K562 (cell line): ENCODE measurements around the gene PASD1. TPM values are rescaled to one million over a fixed set of nuclear protein-coding genes. Genes with fewer than 3 reads are reported as not detected.

ENCODE experiments used
- ATAC-seq: fragments of 200-7000 bp; cut with Tn5 transposase; 3 replicates; pipeline ENCODE4 v1.9.1; 2020; ENCODE audit warnings: moderate library complexity
- BruUV-seq: library from RNA; stranded (reverse); fragments of 400-500 nt; replicated peaks from 2 replicates; lab custom pipeline; 2021; lab: Mats Ljungman, UMichigan
- CTCF ChIA-PET: fragments of 300-600 bp; formaldehyde crosslinking; extraction: SDS; loops from one replicate; lab custom pipeline; 2021; ENCODE audit warnings: low intra/inter-chr PET ratio; lab: Yijun Ruan, JAX
- POLR2A ChIA-PET: fragments of 300-600, 350-650 bp; sonication (Branson Sonifier 250); formaldehyde crosslinking; extraction: SDS; loops from one replicate; lab custom pipeline; 2021; ENCODE audit warnings: antibody characterized with exemption, inconsistent platforms; lab: Yijun Ruan, JAX
- DNase-seq, 4 experiments: peaks; one replicate each; pipeline versions ENCODE4 v3.0.0 to v3.0.0-alpha.2; 2011 to 2018; ENCODE audit warnings: low spot score in 3 of 4, mixed read lengths in 3 of 4; ENCODE audit errors: extremely low read depth in 1 of 4
- FAIRE-seq: peaks from 2 replicates; lab custom pipeline; 2011; peaks lifted over from hg19 to GRCh38; lab: Jason Lieb, UNC
- H2AFZ ChIP-seq: 2 replicates; pipeline ENCODE4 v1.6.0; 2011; ENCODE audit warnings: low read depth, low read length, control low read depth, inconsistent platforms
- H3K27ac ChIP-seq: fragments of 200-600 bp; 3 replicates; pipeline ENCODE4 v1.8.0; 2011; ENCODE audit warnings: low read depth, mild to moderate bottlenecking, control low read depth, inconsistent platforms, low read length, moderate library complexity, mixed read lengths; ENCODE audit errors: extremely low read depth
- H3K27me3 ChIP-seq, 2 experiments: fragments of 300-600 bp in 1 of 2; 2 replicates in 1 of 2; 3 replicates in 1 of 2; pipeline versions ENCODE4 v1.6.0 to v1.8.0; 2011; ENCODE audit warnings: inconsistent platforms in 2 of 2, low read length in 2 of 2, mild to moderate bottlenecking in 1 of 2, mixed read lengths in 1 of 2, moderate library complexity in 1 of 2; ENCODE audit not compliant: control insufficient read depth in 2 of 2, insufficient read depth in 2 of 2
- H3K36me3 ChIP-seq: fragments of 300-600 bp; 3 replicates; pipeline ENCODE4 v1.8.0; 2011; ENCODE audit warnings: mild to moderate bottlenecking, low read length, inconsistent platforms; ENCODE audit not compliant: control insufficient read depth, insufficient read depth
- H3K4me1 ChIP-seq, 2 experiments: fragments of 200-600 bp in 1 of 2; replicated peaks in 1 of 2; 2 replicates in 1 of 2; 3 replicates in 1 of 2; pipeline versions ENCODE4 v1.5.1 to v1.8.0; 2011; ENCODE audit warnings: inconsistent platforms in 2 of 2, low read length in 2 of 2, mild to moderate bottlenecking in 1 of 2, mixed read lengths in 1 of 2, moderate library complexity in 1 of 2; ENCODE audit not compliant: control insufficient read depth in 2 of 2, insufficient read depth in 2 of 2
- H3K4me2 ChIP-seq: 2 replicates; pipeline ENCODE4 v1.6.1; 2011; ENCODE audit warnings: low read length, control low read depth, inconsistent platforms, mixed read lengths; ENCODE audit not compliant: insufficient read depth
- H3K4me3 ChIP-seq: fragments of 200-600 bp; sonication (generic), shearing (Covaris generic); 2 replicates; pipeline ENCODE4 v1.5.1; 2016; ENCODE audit warnings: control low read depth, inconsistent platforms
- H3K79me2 ChIP-seq: fragments of 200-600 bp; 3 replicates; pipeline ENCODE4 v1.8.0; 2011; ENCODE audit warnings: low read length, inconsistent platforms; ENCODE audit not compliant: control insufficient read depth, insufficient read depth
- H3K9ac ChIP-seq, 2 experiments: 2 replicates each; pipeline versions ENCODE4 v1.6.0 to v1.6.1; 2011; ENCODE audit warnings: low read depth in 2 of 2, low read length in 2 of 2, control low read depth in 1 of 2, inconsistent platforms in 1 of 2, mild to moderate bottlenecking in 1 of 2, mixed read lengths in 1 of 2; ENCODE audit not compliant: insufficient read depth in 1 of 2
- H3K9me1 ChIP-seq: one replicate; pipeline ENCODE4 v1.6.0; 2011; ENCODE audit warnings: inconsistent platforms, mild to moderate bottlenecking, low read length, moderate library complexity; ENCODE audit not compliant: control insufficient read depth, insufficient read depth
- H3K9me3 ChIP-seq: replicated peaks from 2 replicates; pipeline ENCODE4 v1.5.1; 2011; ENCODE audit warnings: low read depth, low read length, inconsistent platforms; ENCODE audit not compliant: control insufficient read depth, insufficient read depth
- H4K20me1 ChIP-seq: replicated peaks from 2 replicates; pipeline ENCODE4 v1.6.1; 2011; ENCODE audit warnings: low read length, inconsistent platforms, mixed read lengths; ENCODE audit not compliant: control insufficient read depth, insufficient read depth
- BMI1 ChIP-seq: fragments of 150-350 bp; IDR thresholded peaks from 2 replicates; pipeline ENCODE4 v1.6.1; 2014; ENCODE audit warnings: low read length
- KLF16 ChIP-seq: IDR thresholded peaks from 2 replicates; pipeline ENCODE4 v1.6.1; 2016; ENCODE audit warnings: antibody characterized with exemption
- MCM3 ChIP-seq: fragments of 450-650 bp; IDR thresholded peaks from 2 replicates; pipeline ENCODE4 v1.6.1; 2016
- MEF2D ChIP-seq: conservative IDR thresholded peaks from 2 replicates; pipeline ENCODE4 v1.6.1; 2016; ENCODE audit warnings: low read depth, missing genetic modification characterization, missing compliant biosample characterization
- NR2C1 ChIP-seq, 2 experiments: fragments of 450-650 bp; IDR thresholded peaks; 2 replicates each; pipeline ENCODE4 v1.6.1; 2017; ENCODE audit warnings: mild to moderate bottlenecking in 2 of 2, antibody characterized with exemption in 1 of 2, inconsistent platforms in 1 of 2, missing compliant biosample characterization in 1 of 2, missing genetic modification characterization in 1 of 2
- SMC3 ChIP-seq: conservative IDR thresholded peaks from 2 replicates; pipeline ENCODE4 v1.6.1; 2011; ENCODE audit warnings: low read depth, low read length, improper control_type of control experiment; ENCODE audit not compliant: insufficient read depth
- SUPT5H ChIP-seq: fragments of 450-650 bp; IDR thresholded peaks from 2 replicates; pipeline ENCODE4 v1.6.1; 2016
- WGBS: fragments of 100-300 bp; shearing (Covaris generic); methylation state at CpG from one replicate; pipeline ENCODE4 v1.1.6; 2016; ENCODE audit warnings: low coverage, mixed read lengths; ENCODE audit not compliant: insufficient coverage; ENCODE audit errors: missing lambda C conversion rate; 5-methylcytosine and 5-hydroxymethylcytosine counted together
- in situ Hi-C: fragments of 300-500 bp; cut with MboI; formaldehyde crosslinking; loops from 4 replicates; pipeline ENCODE4 v1.15.0; 2018; ENCODE audit warnings: inconsistent platforms, mixed read lengths
- intact Hi-C: fragments of 100-400 bp; cut with micrococcal nuclease; formaldehyde crosslinking; loops from 2 replicates; pipeline ENCODE4 v1.14.2; 2022
- polyA plus RNA-seq, 8 experiments: library from polyadenylated mRNA; depleted of rRNA in 4 of 8; stranded (reverse) in 5 of 8; unstranded in 3 of 8; fragments of >200 nt; fragmentation: Nextera tagmentation in 2 of 8; fragmentation: Illumina TruSeq in 1 of 8; extraction: Ambion mirVana in 2 of 8; extraction: Trizol in 1 of 8; gene quantifications; 2 replicates each; pipeline versions ENCODE4 v1.2.1 to v1.2.3, GENCODE V29; 2011 to 2014; ENCODE audit warnings: inconsistent platforms in 1 of 8, missing spikeins in 1 of 8
- total RNA-seq, 7 experiments: library from RNA; depleted of rRNA in 6 of 7; stranded (reverse); fragments of >200 nt in 6 of 7; fragmentation: Illumina TruSeq in 2 of 7; extraction: Trizol in 2 of 7; gene quantifications; 2 replicates each; pipeline versions ENCODE4 v1.2.1 to v1.2.3, GENCODE V29; 2011 to 2021; ENCODE audit warnings: low replicate concordance in 1 of 7
- TF ChIP-seq, protein P1 (sequence below): sonication (generic); formaldehyde crosslinking; IDR thresholded peaks from 2 replicates; pipeline ENCODE4 v1.8.1; 2022; ENCODE audit warnings: missing genetic modification reagents
- TF ChIP-seq, protein P2 (sequence below): sonication (generic); formaldehyde crosslinking; IDR thresholded peaks from 2 replicates; pipeline ENCODE4 v1.8.1; 2023; ENCODE audit warnings: missing genetic modification reagents, mild to moderate bottlenecking, borderline replicate concordance

Gene PASD1
- total and polyA plus RNA-seq, 9 of the 15 experiments (the other 6 are each of a cell fraction or from before 2014, with no cell fraction given), result 1.7 to 12.8 (median 9.6) TPM

DNA sequence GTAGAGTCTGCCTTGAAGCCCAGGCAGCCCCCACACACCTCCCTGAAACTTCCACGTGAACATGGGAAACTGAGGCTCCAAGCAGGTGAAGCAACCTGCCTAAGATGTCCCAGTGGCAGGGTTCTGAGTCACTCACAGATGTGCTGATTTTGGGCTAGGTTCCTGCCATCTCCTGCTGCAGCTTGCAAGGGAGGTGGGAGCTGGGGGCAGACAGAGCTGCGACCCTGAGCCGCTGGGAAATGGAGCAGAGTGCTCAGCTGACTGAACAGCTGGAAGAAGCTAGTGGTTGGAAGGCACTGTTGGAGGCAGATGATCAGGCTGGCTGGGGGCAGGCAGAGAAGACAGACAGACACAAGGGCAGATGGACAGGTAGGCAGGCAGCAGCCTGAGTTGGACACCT is 148.8 kb downstream of the PASD1 start:
- no TSS peak for BruUV-seq
- no peaks in the 10 kb centered on the region for H3K9me3 ChIP-seq
- FAIRE-seq (no peak), ATAC-seq (no peak), DNase-seq (no peak)
- no peak overlapping the region for H2AFZ ChIP-seq
- no peaks in the 10 kb centered on the region for H3K36me3 ChIP-seq
- H3K27ac ChIP-seq, result no peak overlapping the region
- TF ChIP-seq BMI1 (no peak), MCM3 (no peak), NR2C1 (IDR thresholded peaks at IDR 0.05) (no peak), NR2C1 (tag; IDR thresholded peaks at IDR 0.05) (no peak), MEF2D (tag) (no peak), SUPT5H (no peak)
- 0% methylated on average over 1 of the region's 3 CpGs for WGBS
- H3K4me1 ChIP-seq, result no peaks in the 10 kb centered on the region; a peak in 1 of 5 replicates
- no peaks in the 10 kb centered on the region for H4K20me1 ChIP-seq
- H3K27me3 ChIP-seq, result peaks cover 0 to 9% of the 10 kb centered on the region in 2 experiments; a peak in 3 of 5 replicates
- H3K4me3 ChIP-seq, result no peak overlapping the region
- intact Hi-C loops, result no loop called here
- ChIA-PET CTCF (no interaction called here), POLR2A (no interaction called here)
- H3K79me2 ChIP-seq, result no peaks in the 10 kb centered on the region
- no peak overlapping the region for H3K4me2 ChIP-seq
- peak overlapping the region in 1 of 2 experiments; percentile 52; a peak in 1 of 4 replicates for H3K9ac ChIP-seq
- in situ Hi-C loops, result no loop called here
- H3K9me1 ChIP-seq, result no peaks in the 10 kb centered on the region

DNA sequence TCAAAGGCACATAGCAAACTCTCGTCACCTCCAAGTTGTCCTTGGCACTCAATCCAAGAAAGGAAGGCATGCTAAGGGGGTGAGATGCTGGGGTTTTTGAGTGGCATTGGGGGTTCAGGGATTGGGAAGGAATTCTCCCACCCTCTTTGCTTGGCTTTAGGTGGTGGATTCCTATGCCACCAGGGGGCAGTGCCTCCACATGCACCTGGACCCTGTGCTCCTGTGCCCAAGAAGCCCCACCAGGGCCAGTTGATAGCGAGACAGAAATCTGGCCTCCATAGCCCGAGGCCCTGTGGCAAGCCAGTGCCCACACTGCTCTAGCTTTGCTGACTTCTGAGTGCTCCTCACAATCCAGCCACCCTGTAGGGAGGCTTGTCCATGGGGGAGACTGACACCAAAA is 150.4 kb downstream of the PASD1 start:
- FAIRE-seq, result no peak
- Histone ChIP-seq H3K4me1 (no peaks in the 10 kb centered on the region; a peak in 1 of 5 replicates), H3K36me3 (no peaks in the 10 kb centered on the region), H2AFZ (no peak overlapping the region), H3K9me1 (no peaks in the 10 kb centered on the region), H3K79me2 (no peaks in the 10 kb centered on the region), H3K9me3 (no peaks in the 10 kb centered on the region), H3K27ac (no peak overlapping the region), H3K4me3 (no peak overlapping the region), H4K20me1 (no peaks in the 10 kb centered on the region), H3K27me3 (peaks cover 0 to 9% of the 10 kb centered on the region in 2 experiments; a peak in 3 of 5 replicates), H3K9ac (no peak overlapping the region), H3K4me2 (no peak overlapping the region)
- ChIA-PET CTCF (interaction anchor here (0.6 to 1.2 kb wide), 3 partner anchors 921 to 1202 kb away, joined by 3 to 4 read pairs (median 3); no protein-coding TSS in a partner anchor), POLR2A (no interaction called here)
- BruUV-seq, result no TSS peak
- WGBS, result 0% methylated on average over 3 of the region's 3 CpGs
- in situ Hi-C loops, result no loop called here
- intact Hi-C loops, result no loop called here
- DNase-seq, result peak; percentile 42 to 67 (median 54)
- ATAC-seq, result peak; percentile 84
- 0 out of 2 replicates have a peak, but pooled peaks have one; percentile 19 for TF ChIP-seq KLF16
- TF ChIP-seq, protein P1, sequence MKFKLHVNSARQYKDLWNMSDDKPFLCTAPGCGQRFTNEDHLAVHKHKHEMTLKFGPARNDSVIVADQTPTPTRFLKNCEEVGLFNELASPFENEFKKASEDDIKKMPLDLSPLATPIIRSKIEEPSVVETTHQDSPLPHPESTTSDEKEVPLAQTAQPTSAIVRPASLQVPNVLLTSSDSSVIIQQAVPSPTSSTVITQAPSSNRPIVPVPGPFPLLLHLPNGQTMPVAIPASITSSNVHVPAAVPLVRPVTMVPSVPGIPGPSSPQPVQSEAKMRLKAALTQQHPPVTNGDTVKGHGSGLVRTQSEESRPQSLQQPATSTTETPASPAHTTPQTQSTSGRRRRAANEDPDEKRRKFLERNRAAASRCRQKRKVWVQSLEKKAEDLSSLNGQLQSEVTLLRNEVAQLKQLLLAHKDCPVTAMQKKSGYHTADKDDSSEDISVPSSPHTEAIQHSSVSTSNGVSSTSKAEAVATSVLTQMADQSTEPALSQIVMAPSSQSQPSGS (CRISPR knock-in tag), result no peak
- TF ChIP-seq SMC3, result peak; percentile 48
- TF ChIP-seq, protein P2, sequence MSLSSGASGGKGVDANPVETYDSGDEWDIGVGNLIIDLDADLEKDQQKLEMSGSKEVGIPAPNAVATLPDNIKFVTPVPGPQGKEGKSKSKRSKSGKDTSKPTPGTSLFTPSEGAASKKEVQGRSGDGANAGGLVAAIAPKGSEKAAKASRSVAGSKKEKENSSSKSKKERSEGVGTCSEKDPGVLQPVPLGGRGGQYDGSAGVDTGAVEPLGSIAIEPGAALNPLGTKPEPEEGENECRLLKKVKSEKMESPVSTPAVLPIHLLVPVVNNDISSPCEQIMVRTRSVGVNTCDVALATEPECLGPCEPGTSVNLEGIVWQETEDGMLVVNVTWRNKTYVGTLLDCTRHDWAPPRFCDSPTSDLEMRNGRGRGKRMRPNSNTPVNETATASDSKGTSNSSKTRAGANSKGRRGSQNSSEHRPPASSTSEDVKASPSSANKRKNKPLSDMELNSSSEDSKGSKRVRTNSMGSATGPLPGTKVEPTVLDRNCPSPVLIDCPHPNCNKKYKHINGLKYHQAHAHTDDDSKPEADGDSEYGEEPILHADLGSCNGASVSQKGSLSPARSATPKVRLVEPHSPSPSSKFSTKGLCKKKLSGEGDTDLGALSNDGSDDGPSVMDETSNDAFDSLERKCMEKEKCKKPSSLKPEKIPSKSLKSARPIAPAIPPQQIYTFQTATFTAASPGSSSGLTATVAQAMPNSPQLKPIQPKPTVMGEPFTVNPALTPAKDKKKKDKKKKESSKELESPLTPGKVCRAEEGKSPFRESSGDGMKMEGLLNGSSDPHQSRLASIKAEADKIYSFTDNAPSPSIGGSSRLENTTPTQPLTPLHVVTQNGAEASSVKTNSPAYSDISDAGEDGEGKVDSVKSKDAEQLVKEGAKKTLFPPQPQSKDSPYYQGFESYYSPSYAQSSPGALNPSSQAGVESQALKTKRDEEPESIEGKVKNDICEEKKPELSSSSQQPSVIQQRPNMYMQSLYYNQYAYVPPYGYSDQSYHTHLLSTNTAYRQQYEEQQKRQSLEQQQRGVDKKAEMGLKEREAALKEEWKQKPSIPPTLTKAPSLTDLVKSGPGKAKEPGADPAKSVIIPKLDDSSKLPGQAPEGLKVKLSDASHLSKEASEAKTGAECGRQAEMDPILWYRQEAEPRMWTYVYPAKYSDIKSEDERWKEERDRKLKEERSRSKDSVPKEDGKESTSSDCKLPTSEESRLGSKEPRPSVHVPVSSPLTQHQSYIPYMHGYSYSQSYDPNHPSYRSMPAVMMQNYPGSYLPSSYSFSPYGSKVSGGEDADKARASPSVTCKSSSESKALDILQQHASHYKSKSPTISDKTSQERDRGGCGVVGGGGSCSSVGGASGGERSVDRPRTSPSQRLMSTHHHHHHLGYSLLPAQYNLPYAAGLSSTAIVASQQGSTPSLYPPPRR (CRISPR knock-in tag), result no peak
